Activated naive CD8-positive, alpha-beta T cell treated with anti-CD3 and anti-CD28 coated beads, Interleukin-2, amount 10 ng/mL, durations not matched to agents 7 days and 5 days (primary cell): ENCODE results near the gene ELAVL1. TPM values are rescaled to one million over a fixed set of nuclear protein-coding genes. Genes with fewer than 3 reads are reported as not detected.
"Not testable (repeated sequence)": the region's sequence is repeated elsewhere in the genome, so short reads cannot be mapped to it uniquely, and the experiment has no call there.

ENCODE experiments used
- ATAC-seq: fragments of 150-1000 bp; cut with Tn5 transposase; one replicate; pipeline ENCODE4 v1.10.0; 2021; ENCODE audit warnings: low read depth, moderate library complexity
- POLR2A ChIA-PET: fragments of 350-600 bp; sonication (Branson Sonifier 250); formaldehyde crosslinking; loops from one replicate; lab custom pipeline; 2021; ENCODE audit warnings: antibody characterized with exemption; lab: Charles Lee
- DNase-seq: peaks from one replicate; pipeline ENCODE4 v3.0.0; 2021
- H3K27ac Mint-ChIP-seq: one replicate; pipeline ENCODE4 v1.8.0; 2022; ENCODE audit warnings: mild to moderate bottlenecking, mixed read lengths
- H3K27me3 Mint-ChIP-seq: one replicate; pipeline ENCODE4 v1.8.0; 2022; ENCODE audit warnings: mild to moderate bottlenecking, moderate library complexity, mixed read lengths
- H3K36me3 Mint-ChIP-seq: one replicate; pipeline ENCODE4 v1.8.0; 2021; ENCODE audit warnings: mild to moderate bottlenecking, mixed read lengths
- H3K4me1 Mint-ChIP-seq: one replicate; pipeline ENCODE4 v1.8.0; 2021; ENCODE audit warnings: mixed read lengths
- H3K4me3 Mint-ChIP-seq: one replicate; pipeline ENCODE4 v1.8.0; 2022; ENCODE audit warnings: mild to moderate bottlenecking, moderate library complexity, mixed read lengths
- H3K9me3 Mint-ChIP-seq: one replicate; pipeline ENCODE4 v1.8.0; 2021; ENCODE audit warnings: mixed read lengths
- total RNA-seq, 2 experiments: library from RNA; stranded (reverse); gene quantifications; one replicate each; pipeline ENCODE4 v1.2.3, GENCODE V29; 2021

The ELAVL1 gene
- total RNA-seq, 2 experiments from 2014 or later = 90.9 to 91.5 TPM

DNA sequence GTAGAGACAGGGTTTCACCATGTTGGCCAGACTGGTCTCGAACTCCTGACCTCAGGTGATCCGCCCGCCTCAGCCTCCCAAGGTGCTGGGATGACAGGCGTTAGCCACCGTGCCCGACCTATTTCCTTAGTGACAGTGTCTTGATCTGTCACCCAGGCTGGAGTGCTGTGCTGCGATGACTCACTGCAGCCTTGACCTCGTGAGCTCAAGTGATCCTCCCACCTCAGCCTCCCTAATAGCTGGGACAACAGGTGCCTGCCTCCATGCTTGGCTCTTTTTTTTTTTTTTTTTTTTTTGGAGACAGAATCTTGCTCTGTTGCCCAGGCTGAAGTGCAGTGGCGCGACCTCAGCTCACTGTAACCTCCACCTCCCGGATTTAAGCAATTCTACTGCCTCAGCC lies 75.4 kb downstream of the ELAVL1 start:
- not testable (repeated sequence) for ATAC-seq, H3K4me1 Mint-ChIP-seq, H3K27me3 Mint-ChIP-seq, H3K9me3 Mint-ChIP-seq, H3K36me3 Mint-ChIP-seq, DNase-seq, H3K4me3 Mint-ChIP-seq, H3K27ac Mint-ChIP-seq
- POLR2A ChIA-PET = interaction anchor here (0.6 to 1.3 kb wide), 2 partner anchors 9 to 861 kb away, joined by 3 to 5 read pairs; partner anchors contain the start of gene SNAPC2

- no peak overlapping the region for H3K27ac Mint-ChIP-seq
- no peak overlapping the region for H3K4me3 Mint-ChIP-seq
- POLR2A ChIA-PET = interaction anchor here (0.8 to 1.3 kb wide), 2 partner anchors 12 to 15 kb away, joined by 6 to 7 read pairs; partner anchors contain the start of gene TIMM44
- no peaks in the 10 kb centered on the region for H3K9me3 Mint-ChIP-seq
- peaks cover 3% of the 10 kb centered on the region for H3K4me1 Mint-ChIP-seq
- H3K36me3 Mint-ChIP-seq = no peaks in the 10 kb centered on the region
- peak; percentile 23 for ATAC-seq
- DNase-seq = peak; percentile 72
- no peaks in the 10 kb centered on the region for H3K27me3 Mint-ChIP-seq
Measured at GRCh38 chr19:7928741-7929701, 76.4 kb downstream of the ELAVL1 start.

DNA sequence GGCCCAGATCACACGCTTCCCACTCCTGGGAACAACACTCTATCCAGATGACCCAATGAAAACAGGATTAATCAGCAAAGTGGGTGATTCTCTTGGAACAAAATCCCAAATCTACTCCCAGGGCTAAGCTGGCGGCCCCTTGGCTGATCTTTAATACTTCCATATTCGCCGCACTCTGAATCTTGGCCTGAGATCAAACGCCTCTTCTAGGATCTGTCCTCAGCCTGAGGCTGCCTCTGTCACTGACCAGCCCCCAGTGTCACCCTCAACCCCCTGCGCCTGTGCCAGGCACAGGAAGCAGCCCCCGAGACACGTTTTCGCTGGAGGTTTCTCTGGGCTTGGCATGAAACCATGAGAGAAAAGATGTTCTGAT lies 77.1 kb downstream of the ELAVL1 start:
- H3K27ac Mint-ChIP-seq = no peak overlapping the region
- H3K4me3 Mint-ChIP-seq = no peak overlapping the region
- H3K9me3 Mint-ChIP-seq = no peaks in the 10 kb centered on the region
- no peaks in the 10 kb centered on the region for H3K36me3 Mint-ChIP-seq
- ATAC-seq (no peak), DNase-seq (no peak)
- no peaks in the 10 kb centered on the region for H3K27me3 Mint-ChIP-seq
- POLR2A ChIA-PET = no interaction called here
- H3K4me1 Mint-ChIP-seq = peaks cover 3% of the 10 kb centered on the region

- Mint-ChIP-seq H3K27ac (no peak overlapping the region), H3K27me3 (no peaks in the 10 kb centered on the region), H3K4me3 (no peak overlapping the region), H3K36me3 (no peaks in the 10 kb centered on the region), H3K9me3 (no peaks in the 10 kb centered on the region), H3K4me1 (peaks cover 3% of the 10 kb centered on the region)
- peak; percentile 30 for DNase-seq
- POLR2A ChIA-PET = interaction anchor here (1.1 to 1.5 kb wide), 2 partner anchors 16 to 97 kb away, joined by 3 to 9 read pairs; partner anchors contain the start of gene TIMM44
- no peak for ATAC-seq
Measured at GRCh38 chr19:7927605-7928333, 77.7 kb downstream of the ELAVL1 start.

DNA sequence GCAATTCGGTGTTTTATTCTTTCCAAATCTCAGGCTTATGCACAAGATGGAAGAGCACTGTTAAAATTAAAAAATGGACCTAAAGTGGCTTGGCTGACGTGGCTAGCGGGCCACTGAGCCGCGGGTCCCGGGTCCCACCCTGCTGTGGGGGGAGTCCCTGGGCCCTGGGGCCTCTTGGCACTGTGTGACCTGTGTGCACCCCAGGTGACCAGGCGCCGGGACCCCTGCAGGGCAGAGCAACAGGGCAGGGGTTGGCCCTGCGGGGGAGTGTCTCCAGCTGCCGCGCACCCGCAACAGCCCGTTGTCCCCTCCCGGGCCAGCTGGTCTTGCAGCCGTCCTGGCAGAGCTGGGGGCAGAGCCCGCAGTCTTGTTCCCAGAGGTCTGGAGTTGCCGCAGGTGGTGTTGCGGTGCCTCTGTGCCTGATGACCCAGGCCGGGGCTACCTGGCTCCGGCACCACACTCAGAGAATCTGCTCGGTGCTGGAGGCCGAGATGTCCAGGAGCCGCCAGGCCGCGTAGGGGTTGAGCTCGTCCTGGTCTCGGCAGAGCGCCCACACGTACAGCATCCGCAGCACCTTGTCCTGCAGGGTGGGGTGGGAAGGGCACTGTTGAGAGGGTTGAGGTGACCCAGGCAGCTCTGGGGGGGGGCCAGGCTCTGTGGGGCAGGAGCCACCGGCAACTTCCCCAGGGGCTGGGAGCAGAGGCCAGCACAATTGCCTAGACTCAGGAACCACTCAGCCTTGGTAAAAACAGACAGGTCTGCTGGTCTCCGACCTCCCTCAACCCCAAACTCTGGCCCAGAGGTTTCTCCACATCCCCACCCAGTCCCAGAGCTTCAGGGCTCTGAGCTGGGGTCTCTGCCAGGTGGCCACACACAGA lies 78.5 kb downstream of the ELAVL1 start:
- Mint-ChIP-seq H3K27ac (no peak overlapping the region), H3K4me1 (peaks cover 5% of the 10 kb centered on the region), H3K4me3 (peak overlapping the region; percentile 68), H3K27me3 (no peaks in the 10 kb centered on the region), H3K36me3 (no peaks in the 10 kb centered on the region), H3K9me3 (no peaks in the 10 kb centered on the region)
- DNase-seq = peak; percentile 39
- ATAC-seq = no peak
- POLR2A ChIA-PET = interaction anchor here (1.1 to 1.5 kb wide), 2 partner anchors 17 to 96 kb away, joined by 3 to 9 read pairs; partner anchors contain the start of gene TIMM44

GRCh38 chr19:7926021-7926726 lies 79.3 kb downstream of the ELAVL1 start, which contains the start of gene CTXN1:
CTXN1 (minus strand) TSS chr19:7926135; CDS start chr19:7925538, 597 bp downstream.
- POLR2A ChIA-PET = interaction anchor here (1.5 kb wide), 1 partner anchor 17 kb away, joined by 9 read pairs; the partner anchor contains the start of gene TIMM44
- H3K27ac Mint-ChIP-seq = peak within 1 kb of the TSS; percentile 72
- H3K36me3 Mint-ChIP-seq = no peaks in the 10 kb centered on the region

DNA sequence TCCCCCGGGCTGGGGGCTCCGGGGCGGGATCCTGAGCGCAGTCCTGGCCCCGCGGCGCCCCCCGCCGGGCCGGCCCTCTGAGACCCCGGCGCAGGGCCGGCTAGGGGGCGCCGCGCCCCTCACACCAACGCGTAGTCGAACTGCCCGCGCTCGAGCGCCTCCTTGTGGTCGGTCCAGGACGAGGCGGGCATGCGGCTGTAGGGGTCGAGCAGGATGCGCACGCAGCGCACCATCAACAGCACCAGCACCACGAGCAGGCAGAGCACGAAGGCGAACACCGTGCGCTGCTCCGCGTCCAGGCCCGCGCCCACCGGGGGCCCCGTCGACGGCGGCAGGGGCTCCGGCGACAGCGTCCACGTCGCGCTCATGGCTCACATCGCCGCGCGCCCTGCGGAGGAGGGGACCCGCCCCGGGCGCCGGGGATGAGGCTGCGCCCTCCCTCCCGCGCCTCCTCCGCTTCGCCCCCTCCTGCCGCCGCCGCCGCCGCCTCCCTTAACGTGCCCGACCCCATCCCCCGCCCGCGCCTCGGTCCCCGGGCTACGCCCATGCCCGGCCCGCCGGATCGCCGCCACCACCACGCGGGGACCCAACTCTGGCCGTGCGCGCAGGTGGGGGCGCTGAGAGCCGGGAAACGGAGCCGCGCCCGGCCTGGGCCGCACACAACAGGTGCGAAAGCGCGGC lies 80.1 kb downstream of the ELAVL1 start:
- no peaks in the 10 kb centered on the region for H3K36me3 Mint-ChIP-seq
- no peaks in the 10 kb centered on the region for H3K27me3 Mint-ChIP-seq
- ATAC-seq (peak; percentile 36), DNase-seq (peak; percentile 89)
- H3K27ac Mint-ChIP-seq = peak overlapping the region; percentile 72
- H3K4me3 Mint-ChIP-seq = peak overlapping the region; percentile 82
- H3K4me1 Mint-ChIP-seq = peaks cover 11% of the 10 kb centered on the region
- POLR2A ChIA-PET = no interaction called here
- no peaks in the 10 kb centered on the region for H3K9me3 Mint-ChIP-seq

More at GRCh38 chr19:7926021-7926726, 79.3 kb downstream of the ELAVL1 start, which contains the start of gene CTXN1:
- H3K27me3 Mint-ChIP-seq = no peaks in the 10 kb centered on the region
- H3K4me1 Mint-ChIP-seq = peaks cover 8% of the 10 kb centered on the region
- ATAC-seq = peak; percentile 31
- no peaks in the 10 kb centered on the region for H3K9me3 Mint-ChIP-seq
- H3K4me3 Mint-ChIP-seq = peak within 1 kb of the TSS; percentile 82
- peak; percentile 89 for DNase-seq

DNA sequence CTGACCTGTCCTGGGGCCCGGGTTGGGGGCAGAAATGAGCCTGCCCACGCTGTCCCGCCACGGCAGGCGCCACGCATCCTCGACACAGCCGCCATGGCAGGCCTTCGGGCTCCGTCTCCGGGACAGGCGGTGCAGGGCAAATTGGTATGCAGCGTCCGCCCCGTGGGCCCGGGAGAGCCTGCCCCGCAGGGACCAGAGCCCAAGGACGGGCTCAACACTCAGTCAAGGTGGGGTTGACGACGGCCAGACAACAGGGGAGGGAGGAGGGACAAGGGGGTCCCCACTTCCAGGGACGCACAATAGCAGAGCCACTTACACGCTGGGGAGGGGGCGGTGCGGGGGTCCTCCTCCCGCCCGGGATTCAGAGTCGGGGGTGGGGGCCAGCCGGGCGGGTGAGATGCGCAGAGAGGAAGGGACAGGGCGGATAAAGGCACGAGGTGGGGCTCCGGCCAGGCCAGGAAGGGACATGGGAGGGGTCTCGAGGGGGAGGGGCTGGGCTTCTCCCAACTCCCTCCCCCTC lies 80.7 kb downstream of the ELAVL1 start:
- Mint-ChIP-seq H3K27ac (no peak overlapping the region), H3K4me1 (peaks cover 15% of the 10 kb centered on the region), H3K27me3 (peaks cover 4% of the 10 kb centered on the region), H3K36me3 (no peaks in the 10 kb centered on the region), H3K9me3 (no peaks in the 10 kb centered on the region), H3K4me3 (no peak overlapping the region)
- no peak for ATAC-seq
- no peak for DNase-seq
- POLR2A ChIA-PET = interaction anchor here (0.9 kb wide), 1 partner anchor 21 kb away, joined by 4 read pairs; the partner anchor contains the start of gene MAP2K7

- POLR2A ChIA-PET = interaction anchor here (0.9 kb wide), 1 partner anchor 20 kb away, joined by 4 read pairs; the partner anchor contains the start of gene MAP2K7
- peak overlapping the region; percentile 34 for H3K27ac Mint-ChIP-seq
- DNase-seq (no peak), ATAC-seq (no peak)
- peaks cover 8% of the 10 kb centered on the region for H3K27me3 Mint-ChIP-seq
- peak overlapping the region; percentile 22 for H3K4me3 Mint-ChIP-seq
- H3K4me1 Mint-ChIP-seq = peaks cover 17% of the 10 kb centered on the region
- no peaks in the 10 kb centered on the region for H3K9me3 Mint-ChIP-seq
- no peaks in the 10 kb centered on the region for H3K36me3 Mint-ChIP-seq
Measured at GRCh38 chr19:7924241-7924640, 81.2 kb downstream of the ELAVL1 start.

- H3K27ac Mint-ChIP-seq = no peak overlapping the region
- ATAC-seq (no peak), DNase-seq (no peak)
- POLR2A ChIA-PET = interaction anchor here (0.9 to 1.0 kb wide), 2 partner anchors 20 to 54 kb away, joined by 3 to 4 read pairs; partner anchors contain the start of gene MAP2K7
- H3K4me3 Mint-ChIP-seq = peak overlapping the region; percentile 28
- peaks cover 17% of the 10 kb centered on the region for H3K4me1 Mint-ChIP-seq
- H3K36me3 Mint-ChIP-seq = no peaks in the 10 kb centered on the region
- H3K9me3 Mint-ChIP-seq = no peaks in the 10 kb centered on the region
- peaks cover 14% of the 10 kb centered on the region for H3K27me3 Mint-ChIP-seq
Measured at GRCh38 chr19:7923295-7924191, 81.9 kb downstream of the ELAVL1 start.
